Superior temporal gyrus (tissue), 1 donor: ENCODE results near the gene RPS6KA2.
A peak's percentile ranks its signal among the peaks of the same experiment; 100 is the strongest.

Experiments used
- DNase-seq: peaks from one replicate; pipeline ENCODE4 v3.0.0-alpha.2; 2016; ENCODE audit errors: extremely low spot score

RPS6KA2 gene

GRCh38 chr6:166627033-166627874 lies at the start of gene RPS6KA2:
Gene RPS6KA2, minus strand, starts transcription at chr6:166627251. Its CDS starts 232 bp downstream, at chr6:166627019.
- DNase-seq: peak; percentile 98

GRCh38 chr6:166676270-166676860 lies 49.3 kb upstream of the RPS6KA2 start:
- DNase-seq: no peak

- no peak for DNase-seq
Measured at GRCh38 chr6:166675736-166676135, 48.7 kb upstream of the RPS6KA2 start.

GRCh38 chr6:166673309-166673708 lies 46.3 kb upstream of the RPS6KA2 start:
- no peak for DNase-seq

GRCh38 chr6:166672624-166673206 lies 45.7 kb upstream of the RPS6KA2 start:
- DNase-seq: no peak

GRCh38 chr6:166672146-166672545 lies 45.1 kb upstream of the RPS6KA2 start:
- no peak for DNase-seq

GRCh38 chr6:166671434-166672081 lies 44.5 kb upstream of the RPS6KA2 start:
- no peak for DNase-seq

GRCh38 chr6:166670894-166671293 lies 43.8 kb upstream of the RPS6KA2 start:
- no peak for DNase-seq

- DNase-seq: no peak
Measured at GRCh38 chr6:166670013-166670412, 43.0 kb upstream of the RPS6KA2 start.

- DNase-seq: no peak
Measured at GRCh38 chr6:166667796-166668610, 41.0 kb upstream of the RPS6KA2 start.

- DNase-seq: no peak
Measured at GRCh38 chr6:166664135-166664534, 37.1 kb upstream of the RPS6KA2 start.

- DNase-seq: no peak
Measured at GRCh38 chr6:166663568-166663967, 36.5 kb upstream of the RPS6KA2 start.

- DNase-seq: no peak
Measured at GRCh38 chr6:166662690-166663089, 35.6 kb upstream of the RPS6KA2 start.

GRCh38 chr6:166661327-166662085 lies 34.5 kb upstream of the RPS6KA2 start:
- DNase-seq: no peak

- DNase-seq: no peak
Measured at GRCh38 chr6:166660157-166660688, 33.2 kb upstream of the RPS6KA2 start.

GRCh38 chr6:166659581-166659980 lies 32.5 kb upstream of the RPS6KA2 start:
- no peak for DNase-seq

GRCh38 chr6:166658792-166659150 lies 31.7 kb upstream of the RPS6KA2 start:
- DNase-seq: no peak

- DNase-seq: no peak
Measured at GRCh38 chr6:166658115-166658791, 31.2 kb upstream of the RPS6KA2 start.

- DNase-seq: no peak
Measured at GRCh38 chr6:166657531-166657930, 30.5 kb upstream of the RPS6KA2 start.
